Heart left ventricle (tissue), 16 donors: ENCODE results near the gene SMARCA2. TPM values are rescaled to one million over a fixed set of nuclear protein-coding genes. Genes with fewer than 3 reads are reported as not detected.
A peak's percentile ranks its signal among the peaks of the same experiment; 100 is the strongest.

Experiments
- ATAC-seq, 4 donors: fragments of 200-7000 bp; cut with Tn5 transposase; one replicate each; pipeline ENCODE4 v1.9.1; 2020 to 2022; ENCODE audit warnings: moderate library complexity in 4 of 4, mild to moderate bottlenecking in 3 of 4, moderate number of reproducible peaks in 1 of 4
- DNase-seq, 5 donors: peaks; one replicate each; pipeline ENCODE4 v3.0.0-alpha.2; 2020
- H3K27ac ChIP-seq, 12 donors: fragments of 200-600 bp; sonication (generic) in 4 of 12; one replicate each; pipeline versions ENCODE4 v1.5.0 to v1.8.0; 2016 to 2022; ENCODE audit warnings: mild to moderate bottlenecking in 2 of 12
- H3K27me3 ChIP-seq, 9 donors: fragments of 200-600 bp; sonication (generic) in 2 of 9; one replicate each; pipeline versions ENCODE4 v1.5.1 to v1.8.0; 2016 to 2022; ENCODE audit warnings: mild to moderate bottlenecking in 3 of 9
- H3K36me3 ChIP-seq, 9 donors: fragments of 200-600 bp; sonication (generic) in 2 of 9; one replicate each; pipeline versions ENCODE4 v1.5.0 to v1.8.0; 2018 to 2022; ENCODE audit warnings: mild to moderate bottlenecking in 2 of 9
- H3K4me1 ChIP-seq, 12 donors: fragments of 200-600 bp; sonication (generic) in 4 of 12; one replicate each; pipeline versions ENCODE4 v1.5.0 to v1.8.0; 2016 to 2022; ENCODE audit warnings: mild to moderate bottlenecking in 3 of 12
- H3K4me3 ChIP-seq, 12 donors: fragments of 200-600 bp; sonication (generic) in 4 of 12; one replicate each; pipeline versions ENCODE4 v1.5.0 to v1.8.0; 2017 to 2022; ENCODE audit warnings: mild to moderate bottlenecking in 9 of 12, moderate library complexity in 4 of 12
- H3K9me3 ChIP-seq, 12 donors: fragments of 200-600 bp; sonication (generic) in 4 of 12; one replicate each; pipeline versions ENCODE4 v1.5.0 to v1.8.0; 2016 to 2022; ENCODE audit warnings: mild to moderate bottlenecking in 1 of 12
- CTCF ChIP-seq, 12 donors: fragments of 200-600 bp; sonication (generic) in 4 of 12; IDR thresholded peaks; one replicate each; pipeline versions ENCODE4 v1.5.0 to v1.8.0; 2018 to 2022; ENCODE audit warnings: antibody characterized with exemption in 12 of 12, mild to moderate bottlenecking in 5 of 12
- POLR2A ChIP-seq, 2 donors: fragments of 450-650 bp; IDR thresholded peaks; one replicate each; pipeline ENCODE4 v1.6.1; 2017; ENCODE audit warnings: antibody characterized with exemption in 2 of 2, mild to moderate bottlenecking in 2 of 2, moderate library complexity in 2 of 2
- WGBS, 4 donors: extraction: QIAGEN DNeasy Blood & Tissue Kit in 2 of 4; methylation state at CpG; one replicate each; pipeline versions ENCODE4 v1.1.5 to v1.1.7; 2013 to 2018; 5-methylcytosine and 5-hydroxymethylcytosine counted together
- intact Hi-C, 10 donors: fragments of 100-400 bp; cut with DNase I; formaldehyde crosslinking; loops; one replicate each; pipeline versions ENCODE4 v1.11.1 to v1.14.2; 2022
- polyA plus RNA-seq, 2 donors: library from polyadenylated mRNA; stranded (reverse); fragments of 200-250 nt; gene quantifications; one replicate each; pipeline ENCODE4 v1.2.3, GENCODE V29; 2013
- total RNA-seq, 9 donors: library from RNA; depleted of rRNA in 2 of 9; stranded (reverse); fragments of >200 nt in 2 of 9; fragmentation: NEBNext Ultra II Directional in 3 of 9; extraction: Animal tissue kit (Norgen Biotek cat#: 25700) in 3 of 9; gene quantifications; one replicate each; pipeline versions ENCODE4 v1.1.0 to v1.2.4, GENCODE V29; 2016 to 2023
- donor health status: ischemic (EF 13 %, LVEDD 7.1; RV severe dilation, severe dysfunction).
- donor health status: healthy with polysubstance abuse.
- donor health status: DM: no; HTN: yes; CAD: no.
- donor health status: DM: no; HTN: no; CAD: no.
- donor health status: ischemic (EF 25% LVEDD 6.9; RV normal size, moderate dysfunction).
- donor health status: ischemic (EF 25% LVEDD 5.7; RV mildly dilated, moderate dysfunction).
- donor health status: healthy.
- donor health status: DM: yes; HTN: yes; CAD: no.
- donor health status: ischemic (EF 35%, LVEDD 5.7; RV mildly dilated, moderate dysfunction).
- donor health status: nonischemic (EF 11% LVEDD 7.7; RV severe dilation, severe dysfunction).
- donor health status: DM: yes; HTN: yes; CAD: no.
- donor health status: PGD.
- donor health status: ischemic (EF 29% LVEDD 5.4; RV normal size, mild dysfunction).
- donor health status: nonischemic (EF 23%, LVEDD 6.1; RV moderate dilation, normal function).

SMARCA2 gene
- total and polyA plus RNA-seq, 11 donors = 29.3 to 149 (median 103) TPM

- 0 to 1% (median 0%) methylated on average over 31 to 81 of the region's 81 CpGs for WGBS, 4 donors
- Histone ChIP-seq H3K9me3 (no peaks in the 10 kb centered on the region), H3K27ac (peak overlapping the region; percentile 92 to 99 (median 97)), H3K4me3 (peak overlapping the region; percentile 54 to 97 (median 88)), H3K4me1 (peaks cover 0 to 58% (median 43%) of the 10 kb centered on the region in 12 donors), H3K36me3 (no peaks in the 10 kb centered on the region), H3K27me3 (no peaks in the 10 kb centered on the region)
- intact Hi-C loops = loop anchor here in 6 of 10 donors (5.0 to 10.0 kb wide), 4 partner anchors 35 to 827 kb away; partner anchors contain the start of gene PUM3 (in 2 of the 6)
- TF ChIP-seq POLR2A (IDR thresholded peaks at IDR 0.05) (peak in 1 of 2 donors; percentile 47), CTCF (IDR thresholded peaks at IDR 0.05) (no peak)
- ATAC-seq = peak; percentile 20 to 53 (median 42)
- DNase-seq = peak; percentile 80 to 90 (median 85)
Measured at GRCh38 chr9:2017331-2018161, 2.4 kb downstream of the SMARCA2 start.

GRCh38 chr9:2018162-2018643 lies 3.1 kb downstream of the SMARCA2 start:
- TF ChIP-seq POLR2A (IDR thresholded peaks at IDR 0.05) (no peak), CTCF (IDR thresholded peaks at IDR 0.05) (no peak)
- Histone ChIP-seq H3K4me3 (peak overlapping the region; percentile 54 to 97 (median 88)), H3K36me3 (no peaks in the 10 kb centered on the region), H3K27me3 (no peaks in the 10 kb centered on the region), H3K27ac (peak overlapping the region; percentile 92 to 99 (median 97)), H3K9me3 (no peaks in the 10 kb centered on the region), H3K4me1 (peaks cover 4 to 64% (median 49%) of the 10 kb centered on the region in 12 donors)
- 4 to 9% (median 7%) methylated on average over 7 of the region's 7 CpGs for WGBS, 4 donors
- ATAC-seq = no peak
- no peak for DNase-seq
- intact Hi-C loops = loop anchor here in 6 of 10 donors (5.0 to 10.0 kb wide), 4 partner anchors 34 to 827 kb away; partner anchors contain the start of gene PUM3 (in 2 of the 6)

GRCh38 chr9:2018764-2019558 lies 3.8 kb downstream of the SMARCA2 start:
- TF ChIP-seq CTCF (IDR thresholded peaks at IDR 0.05) (no peak), POLR2A (IDR thresholded peaks at IDR 0.05) (no peak)
- DNase-seq = no peak
- peak overlapping the region; percentile 54 to 97 (median 88) for H3K4me3 ChIP-seq
- H3K36me3 ChIP-seq = no peaks in the 10 kb centered on the region
- intact Hi-C loops = loop anchor here in 6 of 10 donors (5.0 to 10.0 kb wide), 4 partner anchors 33 to 826 kb away; partner anchors contain the start of gene PUM3 (in 2 of the 6)
- H3K27me3 ChIP-seq = no peaks in the 10 kb centered on the region
- peaks cover 11 to 64% (median 52%) of the 10 kb centered on the region in 12 donors for H3K4me1 ChIP-seq
- WGBS, 4 donors = 29 to 34% (median 31%) methylated on average over 6 of the region's 6 CpGs
- H3K9me3 ChIP-seq = no peaks in the 10 kb centered on the region
- ATAC-seq = no peak
- H3K27ac ChIP-seq = peak overlapping the region; percentile 92 to 99 (median 97)
